GM12878 (cell line): Measurements from ENCODE around the gene ASIC3.

ENCODE experiments used
- CTCF ChIP-seq, 3 experiments: IDR thresholded peaks in 2 of 3; conservative IDR thresholded peaks in 1 of 3; 2 replicates each; pipeline ENCODE4 v1.5.1; 2011; ENCODE audit warnings: low read depth in 3 of 3, low read length in 3 of 3, mild to moderate bottlenecking in 3 of 3, control low read depth in 2 of 3, moderate library complexity in 2 of 3, inconsistent platforms in 1 of 3, mixed read lengths in 1 of 3; ENCODE audit not compliant: control insufficient read depth in 2 of 3, insufficient read depth in 1 of 3; ENCODE audit errors: extremely low read depth in 1 of 3
- JUND ChIP-seq: IDR thresholded peaks from 2 replicates; pipeline ENCODE4 v1.6.1; 2012; ENCODE audit warnings: low read depth, mild to moderate bottlenecking, low read length, improper control_type of control experiment, moderate library complexity
- KDM1A ChIP-seq: fragments of 200-600 bp; sonication (generic); IDR thresholded peaks from 2 replicates; pipeline ENCODE4 v1.6.1; 2016; ENCODE audit warnings: borderline replicate concordance
- NFIC ChIP-seq: IDR thresholded peaks from 2 replicates; pipeline ENCODE4 v1.6.1; 2012; ENCODE audit warnings: low read depth, mild to moderate bottlenecking, inconsistent platforms, low read length, moderate library complexity
- POLR2A ChIP-seq: IDR thresholded peaks from 2 replicates; pipeline ENCODE4 v1.6.1; 2011; ENCODE audit warnings: low read depth, mild to moderate bottlenecking, low read length
- POLR2AphosphoS5 ChIP-seq: IDR thresholded peaks from 2 replicates; pipeline ENCODE4 v1.6.1; 2011; ENCODE audit warnings: mild to moderate bottlenecking, low read length, inconsistent platforms
- REST ChIP-seq: IDR thresholded peaks from 2 replicates; pipeline ENCODE4 v1.6.1; 2012; ENCODE audit warnings: mild to moderate bottlenecking, low read depth, low read length
- SMARCA5 ChIP-seq: fragments of 450-650 bp; IDR thresholded peaks from 2 replicates; pipeline ENCODE4 v1.6.1; 2017; ENCODE audit warnings: mild to moderate bottlenecking
- TF ChIP-seq, protein P1 (sequence below): fragments of 450-650 bp; IDR thresholded peaks from 2 replicates; pipeline ENCODE4 v1.6.1; 2017; ENCODE audit warnings: antibody characterized with exemption, mild to moderate bottlenecking, moderate library complexity

DNA sequence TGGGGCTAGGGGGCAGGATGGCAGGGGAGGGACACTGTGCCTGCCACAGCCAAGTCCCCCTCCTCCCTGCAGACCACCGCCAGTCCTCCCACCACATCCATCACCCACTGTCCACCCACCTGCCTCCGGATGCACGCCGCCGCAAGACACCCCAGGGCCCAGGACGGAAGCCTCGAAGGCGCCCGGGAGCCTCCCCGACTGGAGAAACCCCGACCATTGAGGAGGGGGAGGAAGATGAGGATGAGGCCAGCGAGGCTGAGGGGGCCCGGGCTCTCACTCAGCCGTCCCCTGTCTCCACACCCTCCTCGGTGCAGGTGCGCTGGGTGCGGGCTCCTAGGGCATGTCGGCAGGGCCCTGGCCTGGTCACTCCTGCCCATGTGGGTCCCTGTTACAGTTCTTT lies 16.1 kb downstream of the ASIC3 start:
- no peak for TF ChIP-seq REST
- TF ChIP-seq JUND, result no peak
- no peak for TF ChIP-seq SMARCA5
- no peak for TF ChIP-seq KDM1A
- no peak for TF ChIP-seq POLR2AphosphoS5
- no peak for TF ChIP-seq POLR2A
- no peak for TF ChIP-seq NFIC
- TF ChIP-seq, protein P1, sequence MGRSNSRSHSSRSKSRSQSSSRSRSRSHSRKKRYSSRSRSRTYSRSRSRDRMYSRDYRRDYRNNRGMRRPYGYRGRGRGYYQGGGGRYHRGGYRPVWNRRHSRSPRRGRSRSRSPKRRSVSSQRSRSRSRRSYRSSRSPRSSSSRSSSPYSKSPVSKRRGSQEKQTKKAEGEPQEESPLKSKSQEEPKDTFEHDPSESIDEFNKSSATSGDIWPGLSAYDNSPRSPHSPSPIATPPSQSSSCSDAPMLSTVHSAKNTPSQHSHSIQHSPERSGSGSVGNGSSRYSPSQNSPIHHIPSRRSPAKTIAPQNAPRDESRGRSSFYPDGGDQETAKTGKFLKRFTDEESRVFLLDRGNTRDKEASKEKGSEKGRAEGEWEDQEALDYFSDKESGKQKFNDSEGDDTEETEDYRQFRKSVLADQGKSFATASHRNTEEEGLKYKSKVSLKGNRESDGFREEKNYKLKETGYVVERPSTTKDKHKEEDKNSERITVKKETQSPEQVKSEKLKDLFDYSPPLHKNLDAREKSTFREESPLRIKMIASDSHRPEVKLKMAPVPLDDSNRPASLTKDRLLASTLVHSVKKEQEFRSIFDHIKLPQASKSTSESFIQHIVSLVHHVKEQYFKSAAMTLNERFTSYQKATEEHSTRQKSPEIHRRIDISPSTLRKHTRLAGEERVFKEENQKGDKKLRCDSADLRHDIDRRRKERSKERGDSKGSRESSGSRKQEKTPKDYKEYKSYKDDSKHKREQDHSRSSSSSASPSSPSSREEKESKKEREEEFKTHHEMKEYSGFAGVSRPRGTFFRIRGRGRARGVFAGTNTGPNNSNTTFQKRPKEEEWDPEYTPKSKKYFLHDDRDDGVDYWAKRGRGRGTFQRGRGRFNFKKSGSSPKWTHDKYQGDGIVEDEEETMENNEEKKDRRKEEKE, result no peak
- no peak for TF ChIP-seq CTCF (IDR thresholded peaks at IDR 0.05 in 2 of 3, conservative IDR thresholded peaks at IDR 0.05 in 1 of 3; ENCODE audit: control insufficient read depth in 2 of 3, extremely low read depth in 1 of 3, insufficient read depth in 1 of 3, low read depth in 3 of 3, low read length in 3 of 3)
